ENCODE data around the gene ATP9B.
"Not testable (repeated sequence)": the region's sequence is repeated elsewhere in the genome, so short reads cannot be mapped to it uniquely, and the experiment has no call there.

Gene ATP9B

DNA sequence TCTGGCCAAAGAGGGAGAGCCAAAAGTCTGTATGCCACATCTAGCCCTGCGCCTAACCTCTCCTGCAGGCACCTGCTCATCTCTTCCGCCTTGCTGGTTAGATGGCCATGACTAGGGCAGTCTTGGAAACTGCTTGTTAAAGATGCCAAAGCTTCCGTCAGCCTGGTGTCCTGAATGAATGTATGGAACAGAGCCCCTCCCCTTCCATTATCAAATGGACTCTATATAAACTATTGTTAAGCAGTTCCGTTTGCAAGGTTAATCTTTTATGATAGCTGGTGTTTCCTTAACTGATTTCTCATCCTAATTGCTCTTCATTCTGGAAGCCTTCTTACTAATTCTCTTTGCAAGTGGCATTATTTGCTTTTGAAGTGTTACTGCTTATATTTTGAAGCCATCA, 87.1 kb downstream of the ATP9B start:
- H3K27ac ChIP-seq, result no peak overlapping the region
- TF ChIP-seq ZFX (IDR thresholded peaks at IDR 0.05; ENCODE audit: borderline replicate concordance), result no peak
- TF ChIP-seq, protein P1, sequence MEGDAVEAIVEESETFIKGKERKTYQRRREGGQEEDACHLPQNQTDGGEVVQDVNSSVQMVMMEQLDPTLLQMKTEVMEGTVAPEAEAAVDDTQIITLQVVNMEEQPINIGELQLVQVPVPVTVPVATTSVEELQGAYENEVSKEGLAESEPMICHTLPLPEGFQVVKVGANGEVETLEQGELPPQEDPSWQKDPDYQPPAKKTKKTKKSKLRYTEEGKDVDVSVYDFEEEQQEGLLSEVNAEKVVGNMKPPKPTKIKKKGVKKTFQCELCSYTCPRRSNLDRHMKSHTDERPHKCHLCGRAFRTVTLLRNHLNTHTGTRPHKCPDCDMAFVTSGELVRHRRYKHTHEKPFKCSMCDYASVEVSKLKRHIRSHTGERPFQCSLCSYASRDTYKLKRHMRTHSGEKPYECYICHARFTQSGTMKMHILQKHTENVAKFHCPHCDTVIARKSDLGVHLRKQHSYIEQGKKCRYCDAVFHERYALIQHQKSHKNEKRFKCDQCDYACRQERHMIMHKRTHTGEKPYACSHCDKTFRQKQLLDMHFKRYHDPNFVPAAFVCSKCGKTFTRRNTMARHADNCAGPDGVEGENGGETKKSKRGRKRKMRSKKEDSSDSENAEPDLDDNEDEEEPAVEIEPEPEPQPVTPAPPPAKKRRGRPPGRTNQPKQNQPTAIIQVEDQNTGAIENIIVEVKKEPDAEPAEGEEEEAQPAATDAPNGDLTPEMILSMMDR (IDR thresholded peaks at IDR 0.05), result no peak

DNA sequence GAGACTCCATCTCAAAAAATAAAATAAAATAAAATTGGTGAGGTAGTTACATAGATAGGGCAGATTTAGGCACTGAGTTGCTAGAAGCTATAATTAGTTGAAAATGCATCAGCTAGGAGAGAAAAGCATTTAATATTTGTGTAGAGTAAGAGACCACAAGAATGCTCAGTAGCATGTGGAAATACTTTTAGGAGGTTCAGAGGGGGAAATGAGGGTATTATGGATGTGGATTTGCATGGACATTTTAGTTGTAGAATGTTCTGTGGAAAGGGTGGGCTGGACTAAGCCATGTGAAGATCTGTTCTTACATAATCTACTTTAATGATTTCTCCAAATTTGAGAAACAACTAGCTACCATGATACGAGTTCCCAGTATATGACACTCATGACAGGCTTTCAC, 95.5 kb downstream of the ATP9B start:
- TF ChIP-seq, protein P1 (IDR thresholded peaks at IDR 0.05), result no peak
- TF ChIP-seq ZFX (IDR thresholded peaks at IDR 0.05; ENCODE audit: borderline replicate concordance), result no peak
- no peak overlapping the region for H3K27ac ChIP-seq

DNA sequence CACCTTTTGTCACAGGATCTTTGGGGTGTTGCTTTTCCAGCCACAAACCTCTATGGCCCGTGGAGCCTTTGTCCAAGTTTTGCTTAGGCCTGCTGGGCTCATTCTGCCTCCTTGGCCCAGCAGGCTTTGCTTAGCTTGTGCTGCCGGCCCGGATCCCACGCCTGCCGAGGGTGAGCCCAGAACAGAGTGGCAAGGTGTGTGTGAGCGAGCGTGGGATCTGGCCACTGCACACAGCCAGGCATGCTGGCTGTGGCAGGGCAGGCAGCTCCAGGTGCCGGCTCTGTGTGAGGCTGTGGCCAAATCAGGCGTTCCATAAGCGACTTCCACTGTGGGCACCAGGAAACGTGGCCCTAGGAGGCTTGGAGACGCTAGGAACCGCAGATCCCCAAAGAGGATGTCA, 97.5 kb downstream of the ATP9B start:
- no peak overlapping the region for H3K27ac ChIP-seq
- TF ChIP-seq, protein P1 (IDR thresholded peaks at IDR 0.05), result no peak
- TF ChIP-seq ZFX (IDR thresholded peaks at IDR 0.05; ENCODE audit: borderline replicate concordance), result no peak

DNA sequence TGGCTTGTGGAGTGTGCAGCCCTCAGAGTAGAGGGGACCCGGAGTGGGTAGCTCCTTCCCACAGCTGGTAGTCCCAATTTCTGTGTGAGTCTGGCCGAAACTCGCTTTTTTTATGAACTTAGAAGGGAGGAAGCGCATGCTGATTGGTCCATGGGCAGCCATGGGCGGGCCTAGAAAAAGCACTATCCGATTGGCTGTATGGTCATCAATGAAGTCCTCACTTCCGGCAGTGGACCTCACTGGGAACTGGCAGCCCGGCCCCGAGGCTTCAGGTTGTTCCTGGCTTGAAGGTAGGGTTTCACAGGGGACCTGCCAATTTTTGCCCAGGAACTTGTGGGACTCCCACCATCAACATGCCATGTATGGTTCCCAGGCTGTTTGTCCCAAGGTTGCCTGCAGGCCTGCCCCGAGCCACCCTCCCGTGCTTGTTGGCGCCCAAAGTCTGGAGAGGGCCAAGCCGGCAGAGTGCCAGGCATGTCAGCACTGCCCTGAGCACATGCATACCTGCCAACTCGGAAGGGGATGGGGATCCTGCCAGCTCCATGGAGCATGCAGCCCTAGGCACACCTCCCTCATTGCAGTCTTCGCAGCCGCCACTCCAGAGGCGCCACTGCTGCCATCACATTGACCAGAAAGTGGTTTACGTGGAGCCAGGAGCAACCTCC, 98.5 kb downstream of the ATP9B start:
- no peak for TF ChIP-seq ZFX (IDR thresholded peaks at IDR 0.05; ENCODE audit: borderline replicate concordance)
- TF ChIP-seq, protein P1 (IDR thresholded peaks at IDR 0.05), result no peak
- H3K27ac ChIP-seq, result no peak overlapping the region

DNA sequence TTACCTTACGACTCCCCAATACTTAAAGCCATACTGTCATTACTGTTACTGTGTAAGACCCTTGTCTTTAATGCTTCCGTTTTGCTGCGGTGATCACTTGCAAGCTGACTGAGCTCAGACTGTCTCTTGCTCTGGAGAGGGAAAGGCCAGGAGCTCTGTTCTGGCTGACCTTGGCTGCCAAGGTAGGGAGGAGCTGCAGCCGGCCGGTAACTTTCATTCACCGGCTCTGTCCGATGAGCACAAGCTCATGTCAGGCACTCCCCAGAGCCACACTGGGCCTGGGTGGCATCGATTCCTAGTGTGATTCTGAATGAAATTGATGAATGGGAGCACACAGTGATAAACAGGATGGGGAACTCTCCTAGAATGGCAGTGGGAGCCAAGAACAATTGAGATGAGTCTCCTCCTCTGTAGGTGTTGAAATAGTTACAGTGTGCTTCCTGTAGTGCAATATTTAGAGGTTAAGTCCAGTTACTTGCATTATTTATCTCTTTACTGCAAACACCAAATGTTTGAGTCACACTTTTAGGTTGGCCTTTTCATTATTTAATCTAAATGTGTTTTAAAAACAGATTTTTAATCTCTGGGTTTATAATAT, 100.9 kb downstream of the ATP9B start:
- no peak overlapping the region for H3K27ac ChIP-seq
- no peak for TF ChIP-seq ZFX (IDR thresholded peaks at IDR 0.05; ENCODE audit: borderline replicate concordance)
- TF ChIP-seq, protein P1 (IDR thresholded peaks at IDR 0.05), result no peak

DNA sequence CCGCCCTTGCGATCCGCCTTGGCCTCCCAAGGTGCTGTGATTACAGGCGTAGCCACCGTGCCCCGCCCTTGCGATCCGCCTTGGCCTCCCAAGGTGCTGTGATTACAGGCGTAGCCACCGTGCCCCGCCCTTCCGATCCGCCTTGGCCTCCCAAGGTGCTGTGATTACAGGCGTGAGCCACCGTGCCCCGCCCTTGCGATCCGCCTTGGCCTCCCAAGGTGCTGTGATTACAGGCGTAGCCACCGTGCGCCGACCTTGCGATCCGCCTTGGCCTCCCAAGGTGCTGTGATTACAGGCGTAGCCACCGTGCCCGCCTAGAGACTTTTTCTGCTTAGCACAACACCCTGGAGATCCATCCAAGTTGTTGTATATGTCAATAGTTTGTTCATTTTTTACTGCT, 103.1 kb downstream of the ATP9B start:
- not testable (repeated sequence) for H3K27ac ChIP-seq

DNA sequence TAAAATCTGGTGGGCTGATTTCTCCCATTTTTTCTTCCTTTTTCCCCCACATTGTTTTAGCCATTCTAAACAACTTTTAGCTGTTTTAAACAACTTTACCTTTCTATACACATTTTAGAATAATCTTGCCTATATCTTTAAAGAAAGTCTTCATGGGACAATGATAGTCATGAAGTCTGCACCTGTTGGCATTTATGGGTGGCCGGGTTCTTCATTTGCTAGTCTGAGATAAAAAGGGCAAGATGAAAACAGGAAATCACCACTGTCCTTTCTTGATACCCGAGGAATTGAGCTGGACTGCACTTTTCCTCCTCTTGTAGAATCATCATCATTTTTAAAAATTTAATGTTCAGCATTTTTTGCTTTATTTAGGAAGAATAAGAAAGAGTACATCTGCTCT, 104.5 kb downstream of the ATP9B start:
- TF ChIP-seq ZFX (IDR thresholded peaks at IDR 0.05; ENCODE audit: borderline replicate concordance), result no peak
- TF ChIP-seq, protein P1 (IDR thresholded peaks at IDR 0.05), result no peak
- no peak overlapping the region for H3K27ac ChIP-seq
